ENCODE results near the gene PRELID2.
"Not testable (repeated sequence)": the region's sequence is repeated elsewhere in the genome, so short reads cannot be mapped to it uniquely, and the experiment has no call there.

Gene PRELID2

GRCh38 chr5:145752534-145752933 lies 82.6 kb downstream of the PRELID2 start:
- Histone ChIP-seq H3K27me3 (ENCODE audit: insufficient read depth, low read length) (no peaks in the 10 kb centered on the region), H3K79me2 (ENCODE audit: control insufficient read depth, insufficient read depth, low read length, unreplicated experiment) (no peaks in the 10 kb centered on the region), H2AFZ (ENCODE audit: low read length, unreplicated experiment) (peak overlapping the region; percentile 53), H3K36me3 (ENCODE audit: insufficient read depth, low read length) (no peaks in the 10 kb centered on the region), H3K4me3 (ENCODE audit: low read depth, low read length) (peak overlapping the region; percentile 66), H3K4me1 (ENCODE audit: control insufficient read depth, insufficient read depth, low read length, unreplicated experiment) (peaks cover 32% of the 10 kb centered on the region), H3K27ac (ENCODE audit: low read depth, low read length) (peak overlapping the region; percentile 83)

GRCh38 chr5:145750199-145750598 lies 84.9 kb downstream of the PRELID2 start:
- no peaks in the 10 kb centered on the region for H3K36me3 ChIP-seq (ENCODE audit: insufficient read depth, low read length)
- peaks cover 32% of the 10 kb centered on the region for H3K4me1 ChIP-seq (ENCODE audit: control insufficient read depth, insufficient read depth, low read length, unreplicated experiment)
- H3K27ac ChIP-seq (ENCODE audit: low read depth, low read length): no peak overlapping the region
- H2AFZ ChIP-seq (ENCODE audit: low read length, unreplicated experiment): no peak overlapping the region
- no peaks in the 10 kb centered on the region for H3K79me2 ChIP-seq (ENCODE audit: control insufficient read depth, insufficient read depth, low read length, unreplicated experiment)
- H3K4me3 ChIP-seq (ENCODE audit: low read depth, low read length): no peak overlapping the region
- no peaks in the 10 kb centered on the region for H3K27me3 ChIP-seq (ENCODE audit: insufficient read depth, low read length)

GRCh38 chr5:145743396-145744061 lies 91.6 kb downstream of the PRELID2 start:
- Histone ChIP-seq H2AFZ (ENCODE audit: low read length, unreplicated experiment) (no peak overlapping the region), H3K4me1 (ENCODE audit: control insufficient read depth, insufficient read depth, low read length, unreplicated experiment) (no peaks in the 10 kb centered on the region), H3K27me3 (ENCODE audit: insufficient read depth, low read length) (no peaks in the 10 kb centered on the region), H3K27ac (ENCODE audit: low read depth, low read length) (no peak overlapping the region), H3K36me3 (ENCODE audit: insufficient read depth, low read length) (no peaks in the 10 kb centered on the region), H3K4me3 (ENCODE audit: low read depth, low read length) (no peak overlapping the region), H3K79me2 (ENCODE audit: control insufficient read depth, insufficient read depth, low read length, unreplicated experiment) (no peaks in the 10 kb centered on the region)

- Histone ChIP-seq H3K27ac (ENCODE audit: low read depth, low read length) (no peak overlapping the region), H3K4me1 (ENCODE audit: control insufficient read depth, insufficient read depth, low read length, unreplicated experiment) (no peaks in the 10 kb centered on the region), H2AFZ (ENCODE audit: low read length, unreplicated experiment) (no peak overlapping the region), H3K79me2 (ENCODE audit: control insufficient read depth, insufficient read depth, low read length, unreplicated experiment) (no peaks in the 10 kb centered on the region), H3K27me3 (ENCODE audit: insufficient read depth, low read length) (no peaks in the 10 kb centered on the region), H3K4me3 (ENCODE audit: low read depth, low read length) (no peak overlapping the region), H3K36me3 (ENCODE audit: insufficient read depth, low read length) (no peaks in the 10 kb centered on the region)
These were observed 95.3 kb downstream of the PRELID2 start for GRCh38 chr5:145739843-145740242.

- H3K36me3 ChIP-seq (ENCODE audit: insufficient read depth, low read length): 0 out of 2 replicates have a peak, but pooled peaks cover 3% of the 10 kb centered on the region
- no peaks in the 10 kb centered on the region for H3K4me1 ChIP-seq (ENCODE audit: control insufficient read depth, insufficient read depth, low read length, unreplicated experiment)
These were observed 96.9 kb downstream of the PRELID2 start for GRCh38 chr5:145738227-145738626.

DNA sequence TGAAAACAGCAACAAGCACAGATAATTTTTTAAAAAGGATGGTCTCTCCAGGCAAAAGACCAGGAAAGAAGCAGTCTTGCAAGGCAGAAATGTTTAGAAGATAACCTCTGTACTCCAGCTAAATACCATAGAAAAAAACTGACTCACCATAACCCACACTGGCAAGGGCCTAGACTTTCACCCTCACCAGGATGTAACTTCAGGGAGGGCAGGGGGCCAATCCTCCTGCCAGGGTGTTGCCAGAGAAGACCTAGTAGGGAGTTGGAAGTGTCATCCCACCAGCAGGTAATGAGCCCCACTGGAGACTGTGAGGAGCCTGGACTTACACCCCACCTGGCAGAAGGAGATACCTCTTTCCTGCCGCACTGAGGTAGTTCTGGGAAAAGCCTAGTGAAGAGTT lies 97.6 kb downstream of the PRELID2 start:
- no peak overlapping the region for H3K4me3 ChIP-seq (ENCODE audit: low read depth, low read length)
- no peaks in the 10 kb centered on the region for H3K27me3 ChIP-seq (ENCODE audit: insufficient read depth, low read length)
- no peaks in the 10 kb centered on the region for H3K79me2 ChIP-seq (ENCODE audit: control insufficient read depth, insufficient read depth, low read length, unreplicated experiment)
- no peaks in the 10 kb centered on the region for H3K4me1 ChIP-seq (ENCODE audit: control insufficient read depth, insufficient read depth, low read length, unreplicated experiment)
- 0 out of 2 replicates have a peak, but pooled peaks cover 3% of the 10 kb centered on the region for H3K36me3 ChIP-seq (ENCODE audit: insufficient read depth, low read length)
- no peak overlapping the region for H3K27ac ChIP-seq (ENCODE audit: low read depth, low read length)
- H2AFZ ChIP-seq (ENCODE audit: low read length, unreplicated experiment): no peak overlapping the region

More at GRCh38 chr5:145738227-145738626, 96.9 kb downstream of the PRELID2 start:
- Histone ChIP-seq H3K27ac (ENCODE audit: low read depth, low read length) (no peak overlapping the region), H3K79me2 (ENCODE audit: control insufficient read depth, insufficient read depth, low read length, unreplicated experiment) (no peaks in the 10 kb centered on the region), H2AFZ (ENCODE audit: low read length, unreplicated experiment) (no peak overlapping the region), H3K27me3 (ENCODE audit: insufficient read depth, low read length) (no peaks in the 10 kb centered on the region), H3K4me3 (ENCODE audit: low read depth, low read length) (no peak overlapping the region)

GRCh38 chr5:145729956-145730355 lies 105.2 kb downstream of the PRELID2 start:
- not testable (repeated sequence) for H3K79me2 ChIP-seq (ENCODE audit: control insufficient read depth, insufficient read depth, low read length, unreplicated experiment); H2AFZ ChIP-seq (ENCODE audit: low read length, unreplicated experiment); H3K4me1 ChIP-seq (ENCODE audit: control insufficient read depth, insufficient read depth, low read length, unreplicated experiment); H3K27ac ChIP-seq (ENCODE audit: low read depth, low read length); H3K27me3 ChIP-seq (ENCODE audit: insufficient read depth, low read length); H3K4me3 ChIP-seq (ENCODE audit: low read depth, low read length)
- H3K36me3 ChIP-seq (ENCODE audit: insufficient read depth, low read length): peaks cover 13% of the 10 kb centered on the region; the same call in 1 of the 2 replicates

DNA sequence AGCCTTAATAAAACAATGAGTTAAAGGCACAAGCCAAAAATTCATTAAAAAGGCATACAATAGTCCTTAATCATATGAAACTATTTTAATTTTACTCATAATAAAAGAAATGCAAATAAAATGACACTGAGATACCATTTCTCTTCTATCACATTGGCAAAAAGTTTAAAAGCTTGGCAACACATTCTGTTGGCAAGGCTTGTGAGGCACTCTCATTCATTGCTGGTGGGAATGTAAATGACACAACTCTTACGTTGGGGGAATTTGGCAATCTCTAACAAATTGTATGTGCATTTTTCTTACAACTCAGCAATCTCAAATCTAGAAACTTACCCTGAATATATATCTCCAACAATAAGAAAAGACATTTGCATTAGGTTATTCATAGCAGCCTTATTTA lies 111.6 kb downstream of the PRELID2 start:
- Histone ChIP-seq H3K27me3 (ENCODE audit: insufficient read depth, low read length) (no peaks in the 10 kb centered on the region), H3K36me3 (ENCODE audit: insufficient read depth, low read length) (no peaks in the 10 kb centered on the region), H2AFZ (ENCODE audit: low read length, unreplicated experiment) (no peak overlapping the region), H3K4me3 (ENCODE audit: low read depth, low read length) (no peak overlapping the region), H3K4me1 (ENCODE audit: control insufficient read depth, insufficient read depth, low read length, unreplicated experiment) (no peaks in the 10 kb centered on the region), H3K79me2 (ENCODE audit: control insufficient read depth, insufficient read depth, low read length, unreplicated experiment) (no peaks in the 10 kb centered on the region), H3K27ac (ENCODE audit: low read depth, low read length) (no peak overlapping the region)

DNA sequence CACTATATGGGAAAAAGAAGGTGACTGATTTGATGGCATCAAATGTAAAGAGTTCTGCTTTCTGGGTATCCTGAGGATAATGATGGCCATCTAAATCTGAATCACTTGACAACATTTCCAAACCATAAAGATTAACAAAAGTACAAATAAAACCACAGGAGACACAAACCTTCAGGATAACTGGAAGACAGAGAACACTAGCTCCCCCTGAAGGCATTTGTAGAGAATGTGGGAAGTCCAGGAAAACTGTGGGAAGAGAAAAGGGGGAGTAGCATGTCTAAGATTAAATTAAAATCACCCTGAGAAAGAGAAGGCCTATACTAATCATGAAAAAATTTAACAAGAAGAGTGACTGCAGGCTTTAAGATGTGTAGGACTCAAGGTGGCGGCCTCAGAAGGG lies 116.2 kb downstream of the PRELID2 start:
- H3K27ac ChIP-seq (ENCODE audit: low read depth, low read length): no peak overlapping the region
- no peaks in the 10 kb centered on the region for H3K27me3 ChIP-seq (ENCODE audit: insufficient read depth, low read length)
- no peaks in the 10 kb centered on the region for H3K36me3 ChIP-seq (ENCODE audit: insufficient read depth, low read length)
- no peak overlapping the region for H3K4me3 ChIP-seq (ENCODE audit: low read depth, low read length)
- H2AFZ ChIP-seq (ENCODE audit: low read length, unreplicated experiment): no peak overlapping the region
- H3K4me1 ChIP-seq (ENCODE audit: control insufficient read depth, insufficient read depth, low read length, unreplicated experiment): no peaks in the 10 kb centered on the region
- no peaks in the 10 kb centered on the region for H3K79me2 ChIP-seq (ENCODE audit: control insufficient read depth, insufficient read depth, low read length, unreplicated experiment)

DNA sequence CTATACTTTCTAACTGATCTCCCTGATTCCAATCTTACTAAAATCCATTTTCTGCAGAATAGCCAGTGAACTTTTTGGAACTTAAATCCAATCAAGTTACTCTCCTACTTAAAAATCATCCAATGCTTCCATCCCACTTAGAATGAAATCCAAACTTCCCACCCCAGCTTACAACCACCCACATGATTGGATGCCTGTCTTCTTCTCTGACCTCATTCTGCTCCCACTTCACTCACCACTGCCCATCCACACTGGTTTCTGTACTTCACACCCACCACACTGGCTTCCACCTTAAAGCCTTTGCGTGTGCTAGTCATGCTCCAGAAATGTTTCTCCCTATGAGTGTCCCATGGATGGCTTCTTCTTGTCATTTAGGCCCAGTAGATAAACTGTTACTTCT lies 119.7 kb downstream of the PRELID2 start:
- H3K27ac ChIP-seq (ENCODE audit: low read depth, low read length): no peak overlapping the region
- H3K4me1 ChIP-seq (ENCODE audit: control insufficient read depth, insufficient read depth, low read length, unreplicated experiment): no peaks in the 10 kb centered on the region
- no peak overlapping the region for H2AFZ ChIP-seq (ENCODE audit: low read length, unreplicated experiment)
- no peak overlapping the region for H3K4me3 ChIP-seq (ENCODE audit: low read depth, low read length)
- no peaks in the 10 kb centered on the region for H3K79me2 ChIP-seq (ENCODE audit: control insufficient read depth, insufficient read depth, low read length, unreplicated experiment)
- no peaks in the 10 kb centered on the region for H3K27me3 ChIP-seq (ENCODE audit: insufficient read depth, low read length)
- no peaks in the 10 kb centered on the region for H3K36me3 ChIP-seq (ENCODE audit: insufficient read depth, low read length)

DNA sequence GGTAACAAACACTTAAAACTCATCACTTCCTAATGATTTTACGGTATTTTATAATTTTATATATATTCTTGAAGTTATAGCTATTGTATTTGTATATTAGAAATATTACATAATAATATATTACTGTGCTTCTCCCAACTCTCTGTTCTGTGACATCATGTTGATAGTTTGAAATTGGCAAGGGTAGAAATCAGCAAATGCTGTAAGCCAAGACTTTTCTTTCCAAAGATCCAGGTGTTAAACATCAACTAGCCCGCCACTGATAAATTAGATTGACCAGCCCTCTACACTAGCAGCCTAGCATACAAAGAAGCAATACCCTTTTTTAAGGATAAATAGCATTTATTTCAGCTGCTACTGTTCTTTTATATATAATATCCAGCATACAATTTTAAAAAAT lies 122.9 kb downstream of the PRELID2 start:
- Histone ChIP-seq H2AFZ (ENCODE audit: low read length, unreplicated experiment) (no peak overlapping the region), H3K4me3 (ENCODE audit: low read depth, low read length) (no peak overlapping the region), H3K27ac (ENCODE audit: low read depth, low read length) (no peak overlapping the region), H3K79me2 (ENCODE audit: control insufficient read depth, insufficient read depth, low read length, unreplicated experiment) (no peaks in the 10 kb centered on the region), H3K36me3 (ENCODE audit: insufficient read depth, low read length) (no peaks in the 10 kb centered on the region), H3K27me3 (ENCODE audit: insufficient read depth, low read length) (no peaks in the 10 kb centered on the region), H3K4me1 (ENCODE audit: control insufficient read depth, insufficient read depth, low read length, unreplicated experiment) (no peaks in the 10 kb centered on the region)

Data from ACC112 (cell line).